SK-N-SH (cell line): ENCODE measurements around the gene MYO9B. TPM values are rescaled to one million over a fixed set of nuclear protein-coding genes. Genes with fewer than 3 reads are reported as not detected.

Experiments
- CTCF ChIA-PET: fragments of 300-600, 350-600 bp; formaldehyde crosslinking; extraction: SDS; loops from one replicate; lab custom pipeline; 2021; lab: Yijun Ruan, JAX
- POLR2A ChIA-PET: fragments of 350-600 bp; sonication (Branson Sonifier 250); formaldehyde crosslinking; extraction: SDS; loops from one replicate; lab custom pipeline; 2020; ENCODE audit warnings: antibody characterized with exemption, inconsistent platforms; lab: Yijun Ruan, JAX
- DNase-seq: peaks from one replicate; pipeline ENCODE4 v3.0.0; 2012
- H2AFZ ChIP-seq: fragments of 200-600 bp; sonication (generic); 2 replicates; pipeline ENCODE4 v1.8.1; 2016; ENCODE audit warnings: antibody characterized with exemption, mild to moderate bottlenecking, low read depth
- H3F3A ChIP-seq: fragments of 200-600 bp; sonication (generic); replicated peaks from 2 replicates; pipeline ENCODE3; 2016; ENCODE audit warnings: antibody characterized with exemption, mild to moderate bottlenecking; ENCODE audit not compliant: insufficient read depth
- H3K27ac ChIP-seq, 2 experiments: fragments of 200-500 bp in 1 of 2; fragments of 200-600 bp in 1 of 2; sonication (Bioruptor generic) in 1 of 2; sonication (generic), shearing (Covaris generic) in 1 of 2; 2 replicates each; pipeline versions ENCODE4 v1.5.1 to v1.6.1; 2014 to 2016; ENCODE audit warnings: low read depth in 2 of 2, inconsistent platforms in 1 of 2, low read length in 1 of 2, mild to moderate bottlenecking in 1 of 2, mixed read lengths in 1 of 2
- H3K27me3 ChIP-seq: fragments of 200-600 bp; sonication (generic), shearing (Covaris generic); 2 replicates; pipeline ENCODE4 v1.6.1; 2016; ENCODE audit warnings: mixed run types; ENCODE audit not compliant: insufficient read depth
- H3K36me3 ChIP-seq, 2 experiments: fragments of 200-500 bp in 1 of 2; fragments of 200-600 bp in 1 of 2; sonication (Bioruptor generic) in 1 of 2; sonication (generic) in 1 of 2; replicated peaks in 1 of 2; 2 replicates each; pipeline versions ENCODE3 to v1.5.1; 2014 to 2016; ENCODE audit warnings: low read length in 1 of 2, mild to moderate bottlenecking in 1 of 2; ENCODE audit not compliant: insufficient read depth in 2 of 2, control insufficient read depth in 1 of 2
- H3K4me1 ChIP-seq, 2 experiments: fragments of 200-500 bp in 1 of 2; fragments of 200-600 bp in 1 of 2; sonication (Bioruptor generic) in 1 of 2; sonication (generic), shearing (Covaris generic) in 1 of 2; 2 replicates each; pipeline versions ENCODE4 v1.5.1 to v1.6.1; 2014 to 2016; ENCODE audit warnings: low read depth in 1 of 2, low read length in 1 of 2, mixed run types in 1 of 2; ENCODE audit not compliant: insufficient read depth in 2 of 2, control insufficient read depth in 1 of 2
- H3K4me2 ChIP-seq: fragments of 200-600 bp; sonication (generic), shearing (Covaris generic); 2 replicates; pipeline ENCODE4 v1.6.1; 2017; ENCODE audit warnings: mixed run types
- H3K4me3 ChIP-seq, 2 experiments: fragments of 200-500 bp in 1 of 2; fragments of 200-600 bp in 1 of 2; sonication (Bioruptor generic) in 1 of 2; sonication (generic), shearing (Covaris generic) in 1 of 2; 2 replicates each; pipeline versions ENCODE4 v1.5.1 to v1.8.1; 2014 to 2016; ENCODE audit warnings: low read depth in 2 of 2, inconsistent platforms in 1 of 2, low read length in 1 of 2, mild to moderate bottlenecking in 1 of 2, mixed read lengths in 1 of 2, moderate library complexity in 1 of 2
- H3K79me2 ChIP-seq: fragments of 200-600 bp; sonication (generic); 2 replicates; pipeline ENCODE4 v1.8.1; 2017; ENCODE audit warnings: mild to moderate bottlenecking; ENCODE audit not compliant: insufficient read depth
- H3K9ac ChIP-seq: fragments of 200-600 bp; sonication (generic); 2 replicates; pipeline ENCODE4 v1.6.1; 2017; ENCODE audit warnings: mixed run types
- H3K9me2 ChIP-seq: fragments of 200-600 bp; sonication (generic); 2 replicates; pipeline ENCODE4 v1.6.1; 2017; ENCODE audit warnings: mixed run types
- H3K9me3 ChIP-seq: fragments of 200-600 bp; sonication (generic); 2 replicates; pipeline ENCODE4 v1.6.1; 2017; ENCODE audit warnings: mixed run types, mild to moderate bottlenecking, moderate library complexity
- H4K20me1 ChIP-seq: fragments of 200-600 bp; sonication (generic); 2 replicates; pipeline ENCODE4 v1.6.1; 2017; ENCODE audit warnings: mild to moderate bottlenecking, mixed run types; ENCODE audit not compliant: insufficient read depth
- CHD2 ChIP-seq: fragments of 150-350 bp; IDR thresholded peaks from 2 replicates; pipeline ENCODE4 v1.6.1; 2018; ENCODE audit warnings: low read length; ENCODE audit not compliant: partially characterized antibody
- ELF1 ChIP-seq: IDR thresholded peaks from 2 replicates; pipeline ENCODE4 v1.4.0; 2012
- EP300 ChIP-seq, 2 experiments: IDR thresholded peaks; 2 replicates each; pipeline versions ENCODE4 v1.4.0 to v1.6.1; 2012; ENCODE audit warnings: borderline replicate concordance in 1 of 2, low read depth in 1 of 2, low read length in 1 of 2
- EZH2phosphoT487 ChIP-seq: fragments of 200-600 bp; sonication (generic); IDR thresholded peaks from 2 replicates; pipeline ENCODE4 v1.6.1; 2017; ENCODE audit warnings: low read depth, mixed run types, mild to moderate bottlenecking, antibody characterized with exemption, moderate library complexity, borderline replicate concordance
- FOXJ3 ChIP-seq: sonication (generic); formaldehyde crosslinking; IDR thresholded peaks from 2 replicates; pipeline ENCODE4 v1.5.1; 2020; ENCODE audit warnings: mild to moderate bottlenecking, missing genetic modification reagents
- GABPA ChIP-seq: IDR thresholded peaks from 2 replicates; pipeline ENCODE4 v1.4.0; 2012; ENCODE audit warnings: low read depth, mild to moderate bottlenecking
- GATA2 ChIP-seq: sonication (generic); formaldehyde crosslinking; IDR thresholded peaks from 2 replicates; pipeline ENCODE4 v1.5.0; 2020; ENCODE audit warnings: mild to moderate bottlenecking, missing genetic modification reagents
- IRF3 ChIP-seq: fragments of 150-350 bp; IDR thresholded peaks from 2 replicates; pipeline ENCODE4 v1.6.1; 2016; ENCODE audit warnings: mild to moderate bottlenecking, low read depth, low read length
- MXI1 ChIP-seq: IDR thresholded peaks from 2 replicates; pipeline ENCODE4 v1.6.1; 2012; ENCODE audit warnings: mild to moderate bottlenecking, low read depth, low read length, improper control_type of control experiment
- NRF1 ChIP-seq: IDR thresholded peaks from 2 replicates; pipeline ENCODE4 v1.6.1; 2012; ENCODE audit warnings: low read depth, mild to moderate bottlenecking, low read length
- POLR2AphosphoS5 ChIP-seq: IDR thresholded peaks from 2 replicates; pipeline ENCODE4 v1.6.1; 2012; ENCODE audit warnings: low read depth, low read length
- REST ChIP-seq: IDR thresholded peaks from 2 replicates; pipeline ENCODE4 v1.6.1; 2012; ENCODE audit warnings: mild to moderate bottlenecking, low read depth, low read length, moderate library complexity
- USF2 ChIP-seq: fragments of 150-350 bp; IDR thresholded peaks from 2 replicates; pipeline ENCODE4 v1.6.1; 2017; ENCODE audit warnings: antibody characterized with exemption, low read length, low read depth, borderline replicate concordance
- YY1 ChIP-seq: IDR thresholded peaks from 2 replicates; pipeline ENCODE4 v1.4.0; 2012; ENCODE audit warnings: low read depth, mild to moderate bottlenecking
- WGBS: methylation state at CpG from one replicate; pipeline ENCODE4 v1.1.6; 2017; ENCODE audit warnings: low lambda C conversion rate; 5-methylcytosine and 5-hydroxymethylcytosine counted together
- polyA plus RNA-seq, 3 experiments: library from polyadenylated mRNA; depleted of rRNA; stranded (reverse); fragments of >200 nt; gene quantifications; 2 replicates each; pipeline ENCODE4 v1.2.3, GENCODE V29; 2012
- TF ChIP-seq, protein P1 (sequence below): IDR thresholded peaks from 2 replicates; pipeline ENCODE4 v1.4.0; 2012; ENCODE audit warnings: low read depth
- TF ChIP-seq, protein P2 (sequence below): fragments of 200-600 bp; sonication (generic); IDR thresholded peaks from 2 replicates; pipeline ENCODE4 v1.6.1; 2017; ENCODE audit warnings: antibody characterized with exemption, mild to moderate bottlenecking, moderate library complexity

Gene MYO9B
- polyA plus RNA-seq, 1 of the 3 experiments (the other 2 are of a cell fraction), result 37.6 TPM

DNA sequence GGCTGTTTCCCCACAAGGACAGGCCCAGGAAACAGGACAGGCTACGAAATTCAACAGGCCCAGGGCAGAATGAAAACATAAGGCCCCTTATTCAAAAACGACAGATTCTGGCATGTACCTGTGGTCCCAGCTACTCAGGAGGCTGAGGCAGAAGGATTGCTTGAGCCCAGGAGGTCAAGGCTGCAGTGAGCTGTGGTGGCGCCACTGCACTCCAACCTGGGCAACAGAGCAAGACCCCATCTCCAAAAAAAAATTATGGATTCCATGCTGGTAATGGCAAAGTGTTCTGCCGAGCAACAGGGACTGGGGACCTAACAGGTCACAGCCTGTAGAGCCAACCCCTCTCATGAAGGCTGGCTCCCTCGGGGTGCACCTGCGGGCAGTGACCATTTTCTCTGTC, 87.0 kb downstream of the MYO9B start:
- no peak overlapping the region for H3K4me2 ChIP-seq
- no peak for DNase-seq
- no peak overlapping the region for H2AFZ ChIP-seq
- POLR2A ChIA-PET, result no interaction called here
- H3K4me3 ChIP-seq, result no peak overlapping the region
- H3K4me1 ChIP-seq, result no peaks in the 10 kb centered on the region
- H3K27me3 ChIP-seq, result no peaks in the 10 kb centered on the region
- no peak overlapping the region for H3K9ac ChIP-seq
- no peak for TF ChIP-seq EP300 (IDR thresholded peaks at IDR 0.05; ENCODE audit: borderline replicate concordance in 1 of 2, low read depth in 1 of 2, low read length in 1 of 2)
- TF ChIP-seq REST, result no peak
- TF ChIP-seq USF2, result no peak
- TF ChIP-seq, protein P1, sequence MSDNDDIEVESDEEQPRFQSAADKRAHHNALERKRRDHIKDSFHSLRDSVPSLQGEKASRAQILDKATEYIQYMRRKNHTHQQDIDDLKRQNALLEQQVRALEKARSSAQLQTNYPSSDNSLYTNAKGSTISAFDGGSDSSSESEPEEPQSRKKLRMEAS, result no peak
- TF ChIP-seq GATA2 (CRISPR knock-in tag), result no peak
- TF ChIP-seq NRF1, result no peak
- TF ChIP-seq EZH2phosphoT487, result no peak
- TF ChIP-seq MXI1, result no peak
- no peak for TF ChIP-seq POLR2AphosphoS5
- TF ChIP-seq FOXJ3, result no peak
- TF ChIP-seq YY1, result no peak
- no peak for TF ChIP-seq IRF3
- TF ChIP-seq GABPA, result no peak
- TF ChIP-seq, protein P2, sequence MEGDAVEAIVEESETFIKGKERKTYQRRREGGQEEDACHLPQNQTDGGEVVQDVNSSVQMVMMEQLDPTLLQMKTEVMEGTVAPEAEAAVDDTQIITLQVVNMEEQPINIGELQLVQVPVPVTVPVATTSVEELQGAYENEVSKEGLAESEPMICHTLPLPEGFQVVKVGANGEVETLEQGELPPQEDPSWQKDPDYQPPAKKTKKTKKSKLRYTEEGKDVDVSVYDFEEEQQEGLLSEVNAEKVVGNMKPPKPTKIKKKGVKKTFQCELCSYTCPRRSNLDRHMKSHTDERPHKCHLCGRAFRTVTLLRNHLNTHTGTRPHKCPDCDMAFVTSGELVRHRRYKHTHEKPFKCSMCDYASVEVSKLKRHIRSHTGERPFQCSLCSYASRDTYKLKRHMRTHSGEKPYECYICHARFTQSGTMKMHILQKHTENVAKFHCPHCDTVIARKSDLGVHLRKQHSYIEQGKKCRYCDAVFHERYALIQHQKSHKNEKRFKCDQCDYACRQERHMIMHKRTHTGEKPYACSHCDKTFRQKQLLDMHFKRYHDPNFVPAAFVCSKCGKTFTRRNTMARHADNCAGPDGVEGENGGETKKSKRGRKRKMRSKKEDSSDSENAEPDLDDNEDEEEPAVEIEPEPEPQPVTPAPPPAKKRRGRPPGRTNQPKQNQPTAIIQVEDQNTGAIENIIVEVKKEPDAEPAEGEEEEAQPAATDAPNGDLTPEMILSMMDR, result no peak
- no peak for TF ChIP-seq ELF1
- no peak for TF ChIP-seq CHD2
- no peaks in the 10 kb centered on the region for H3F3A ChIP-seq
- H3K27ac ChIP-seq, result no peak overlapping the region
- H4K20me1 ChIP-seq, result no peaks in the 10 kb centered on the region
- CTCF ChIA-PET, result no interaction called here
- WGBS, result 90% methylated on average over 6 of the region's 6 CpGs
- H3K9me3 ChIP-seq, result no peaks in the 10 kb centered on the region
- no peaks in the 10 kb centered on the region for H3K79me2 ChIP-seq
- peaks cover 29 to 78% of the 10 kb centered on the region in 2 experiments for H3K36me3 ChIP-seq
- H3K9me2 ChIP-seq, result no peaks in the 10 kb centered on the region
